K562 (cell line): ENCODE data around the gene PAQR7. TPM values are rescaled to one million over a fixed set of nuclear protein-coding genes. Genes with fewer than 3 reads are reported as not detected.

Experiments used
- CBX2 ChIP-seq: fragments of 200-600 bp; sonication (generic); IDR thresholded peaks from one replicate; pipeline ENCODE4 v1.6.1; 2012; ENCODE audit warnings: mild to moderate bottlenecking, low read length, inconsistent platforms; ENCODE audit not compliant: insufficient read depth, poor library complexity, severe bottlenecking
- CCAR2 ChIP-seq: fragments of 200-400 bp; formaldehyde crosslinking; IDR thresholded peaks from 2 replicates; pipeline ENCODE4 v1.6.1; 2017; ENCODE audit warnings: mild to moderate bottlenecking, low read depth, low read length
- CCNT2 ChIP-seq: IDR thresholded peaks from 2 replicates; pipeline ENCODE4 v1.6.1; 2011; ENCODE audit warnings: borderline replicate concordance, low read depth, mild to moderate bottlenecking, moderate library complexity, mixed read lengths, low read length; ENCODE audit not compliant: insufficient read length; ENCODE audit errors: extremely low read depth
- E2F8 ChIP-seq: fragments of 450-650 bp; IDR thresholded peaks from 2 replicates; pipeline ENCODE4 v1.7.1; 2018; ENCODE audit warnings: mild to moderate bottlenecking, low read depth; ENCODE audit not compliant: partially characterized antibody
- ETV6 ChIP-seq, 3 experiments: fragments of 150-350 bp in 1 of 3; sonication (generic) in 1 of 3; formaldehyde crosslinking in 1 of 3; IDR thresholded peaks; 2 replicates each; pipeline versions ENCODE4 v1.6.1 to v1.8.0; 2014 to 2022; ENCODE audit warnings: borderline replicate concordance in 2 of 3, low read depth in 2 of 3, antibody characterized with exemption in 1 of 3, low read length in 1 of 3, mild to moderate bottlenecking in 1 of 3, missing genetic modification reagents in 1 of 3
- HNRNPL ChIP-seq: fragments of 200-400 bp; formaldehyde crosslinking; IDR thresholded peaks from 2 replicates; pipeline ENCODE4 v1.6.1; 2017; ENCODE audit warnings: low read depth, mild to moderate bottlenecking, low read length
- KAT8 ChIP-seq: fragments of 450-650 bp; IDR thresholded peaks from 2 replicates; pipeline ENCODE4 v1.6.1; 2016; ENCODE audit warnings: low read depth, mild to moderate bottlenecking
- KLF10 ChIP-seq: fragments of 250-450 bp; sonication (Bioruptor Pico); IDR thresholded peaks from 2 replicates; pipeline ENCODE4 v1.6.1; 2021; ENCODE audit warnings: matching md5 sums
- MAFK ChIP-seq: IDR thresholded peaks from 2 replicates; pipeline ENCODE4 v1.6.1; 2011; ENCODE audit warnings: low read length, improper control_type of control experiment
- NR3C1 ChIP-seq: sonication (generic); formaldehyde crosslinking; IDR thresholded peaks from 2 replicates; pipeline ENCODE4 v1.8.1; 2022; ENCODE audit warnings: missing genetic modification reagents
- PHB2 ChIP-seq: fragments of 450-650 bp; IDR thresholded peaks from 2 replicates; pipeline ENCODE4 v1.6.1; 2017; ENCODE audit warnings: low read depth
- PHF20 ChIP-seq: fragments of 450-650 bp; IDR thresholded peaks from 2 replicates; pipeline ENCODE4 v1.6.1; 2018; ENCODE audit not compliant: partially characterized antibody
- PRPF4 ChIP-seq: fragments of 200-400 bp; formaldehyde crosslinking; IDR thresholded peaks from one replicate; pipeline ENCODE4 v1.6.1; 2017; ENCODE audit warnings: low read length, low read depth, mild to moderate bottlenecking; ENCODE audit not compliant: insufficient read depth, poor library complexity, severe bottlenecking
- PURB ChIP-seq: sonication (generic); formaldehyde crosslinking; IDR thresholded peaks from 2 replicates; pipeline ENCODE4 v1.9.0; 2021; ENCODE audit warnings: low read depth, mild to moderate bottlenecking, missing genetic modification reagents
- RBM39 ChIP-seq: fragments of 200-400 bp; formaldehyde crosslinking; optimal IDR thresholded peaks from 2 replicates; pipeline ENCODE3; 2018; ENCODE audit warnings: low read depth, low read length
- RUNX1 ChIP-seq: sonication (generic); IDR thresholded peaks from 2 replicates; pipeline ENCODE4 v1.6.1; 2016; ENCODE audit warnings: antibody characterized with exemption, low read depth
- SMAD1 ChIP-seq: fragments of 150-350 bp; IDR thresholded peaks from 2 replicates; pipeline ENCODE4 v1.6.1; 2014; ENCODE audit warnings: low read length, low read depth; ENCODE audit not compliant: partially characterized antibody
- SRSF1 ChIP-seq: fragments of 200-400 bp; formaldehyde crosslinking; IDR thresholded peaks from 2 replicates; pipeline ENCODE4 v1.6.1; 2017; ENCODE audit warnings: mild to moderate bottlenecking, low read depth, low read length, moderate library complexity
- ZNF165 ChIP-seq: fragments of 250-450 bp; sonication (Bioruptor Pico); IDR thresholded peaks from 2 replicates; pipeline ENCODE4 v1.4.0; 2020; ENCODE audit warnings: borderline replicate concordance
- ZNF696 ChIP-seq: fragments of 250-450 bp; sonication (Bioruptor Pico); conservative IDR thresholded peaks from 2 replicates; pipeline ENCODE4 v1.4.0; 2020; ENCODE audit warnings: mild to moderate bottlenecking, moderate library complexity
- polyA plus RNA-seq, 8 experiments: library from polyadenylated mRNA; depleted of rRNA in 4 of 8; stranded (reverse) in 5 of 8; unstranded in 3 of 8; fragments of >200 nt; fragmentation: Nextera tagmentation in 2 of 8; fragmentation: Illumina TruSeq in 1 of 8; extraction: Ambion mirVana in 2 of 8; extraction: Trizol in 1 of 8; gene quantifications; 2 replicates each; pipeline versions ENCODE4 v1.2.1 to v1.2.3, GENCODE V29; 2011 to 2014; ENCODE audit warnings: inconsistent platforms in 1 of 8, missing spikeins in 1 of 8
- total RNA-seq, 7 experiments: library from RNA; depleted of rRNA in 6 of 7; stranded (reverse); fragments of >200 nt in 6 of 7; fragmentation: Illumina TruSeq in 2 of 7; extraction: Trizol in 2 of 7; gene quantifications; 2 replicates each; pipeline versions ENCODE4 v1.2.1 to v1.2.3, GENCODE V29; 2011 to 2021; ENCODE audit warnings: low replicate concordance in 1 of 7
- TF ChIP-seq, protein P1 (sequence below): IDR thresholded peaks from 2 replicates; pipeline ENCODE4 v1.6.1; 2012; ENCODE audit warnings: low read depth, low read length, improper control_type of control experiment, borderline replicate concordance
- TF ChIP-seq, protein P2 (sequence below): fragments of 450-650 bp; IDR thresholded peaks from 2 replicates; pipeline ENCODE4 v1.6.1; 2016; ENCODE audit warnings: mild to moderate bottlenecking

Gene PAQR7
- total and polyA plus RNA-seq, 9 of the 15 experiments (the other 6 are each of a cell fraction or from before 2014, with no cell fraction given) = 1.1 to 5.2 (median 2.6) TPM

- TF ChIP-seq PURB = no peak
- no peak for TF ChIP-seq KLF10
- no peak for TF ChIP-seq SRSF1
- TF ChIP-seq PRPF4 = no peak
- no peak for TF ChIP-seq PHF20
- TF ChIP-seq PHB2 = no peak
- TF ChIP-seq ZNF165 = no peak
- TF ChIP-seq CCNT2 = peak; percentile 93
- TF ChIP-seq CBX2 = no peak
- TF ChIP-seq HNRNPL = peak; percentile 86
- TF ChIP-seq NR3C1 (CRISPR knock-in tag) = peak; percentile 97
- no peak for TF ChIP-seq KAT8
- TF ChIP-seq, protein P1, sequence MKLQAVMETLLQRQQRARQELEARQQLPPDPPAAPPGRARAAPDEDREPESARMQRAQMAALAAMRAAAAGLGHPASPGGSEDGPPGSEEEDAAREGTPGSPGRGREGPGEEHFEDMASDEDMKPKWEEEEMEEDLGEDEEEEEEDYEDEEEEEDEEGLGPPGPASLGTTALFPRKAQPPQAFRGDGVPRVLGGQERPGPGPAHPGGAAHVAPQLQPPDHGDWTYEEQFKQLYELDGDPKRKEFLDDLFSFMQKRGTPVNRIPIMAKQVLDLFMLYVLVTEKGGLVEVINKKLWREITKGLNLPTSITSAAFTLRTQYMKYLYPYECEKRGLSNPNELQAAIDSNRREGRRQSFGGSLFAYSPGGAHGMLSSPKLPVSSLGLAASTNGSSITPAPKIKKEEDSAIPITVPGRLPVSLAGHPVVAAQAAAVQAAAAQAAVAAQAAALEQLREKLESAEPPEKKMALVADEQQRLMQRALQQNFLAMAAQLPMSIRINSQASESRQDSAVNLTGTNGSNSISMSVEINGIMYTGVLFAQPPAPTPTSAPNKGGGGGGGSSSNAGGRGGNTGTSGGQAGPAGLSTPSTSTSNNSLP = no peak
- TF ChIP-seq, protein P2, sequence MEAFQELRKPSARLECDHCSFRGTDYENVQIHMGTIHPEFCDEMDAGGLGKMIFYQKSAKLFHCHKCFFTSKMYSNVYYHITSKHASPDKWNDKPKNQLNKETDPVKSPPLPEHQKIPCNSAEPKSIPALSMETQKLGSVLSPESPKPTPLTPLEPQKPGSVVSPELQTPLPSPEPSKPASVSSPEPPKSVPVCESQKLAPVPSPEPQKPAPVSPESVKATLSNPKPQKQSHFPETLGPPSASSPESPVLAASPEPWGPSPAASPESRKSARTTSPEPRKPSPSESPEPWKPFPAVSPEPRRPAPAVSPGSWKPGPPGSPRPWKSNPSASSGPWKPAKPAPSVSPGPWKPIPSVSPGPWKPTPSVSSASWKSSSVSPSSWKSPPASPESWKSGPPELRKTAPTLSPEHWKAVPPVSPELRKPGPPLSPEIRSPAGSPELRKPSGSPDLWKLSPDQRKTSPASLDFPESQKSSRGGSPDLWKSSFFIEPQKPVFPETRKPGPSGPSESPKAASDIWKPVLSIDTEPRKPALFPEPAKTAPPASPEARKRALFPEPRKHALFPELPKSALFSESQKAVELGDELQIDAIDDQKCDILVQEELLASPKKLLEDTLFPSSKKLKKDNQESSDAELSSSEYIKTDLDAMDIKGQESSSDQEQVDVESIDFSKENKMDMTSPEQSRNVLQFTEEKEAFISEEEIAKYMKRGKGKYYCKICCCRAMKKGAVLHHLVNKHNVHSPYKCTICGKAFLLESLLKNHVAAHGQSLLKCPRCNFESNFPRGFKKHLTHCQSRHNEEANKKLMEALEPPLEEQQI = no peak
- TF ChIP-seq E2F8 = no peak
- no peak for TF ChIP-seq RBM39
- TF ChIP-seq ETV6 (IDR thresholded peaks at IDR 0.05; ENCODE audit: borderline replicate concordance in 1 of 2, low read depth in 2 of 2, low read length in 1 of 2) = no peak
- TF ChIP-seq ETV6 (CRISPR knock-in tag; IDR thresholded peaks at IDR 0.05; ENCODE audit: borderline replicate concordance) = peak; percentile 93; the same call in 1 of the 2 replicates
- no peak for TF ChIP-seq MAFK
- TF ChIP-seq RUNX1 = no peak
- no peak for TF ChIP-seq SMAD1
- no peak for TF ChIP-seq ZNF696 (CRISPR knock-in tag)
- no peak for TF ChIP-seq CCAR2
Measured at GRCh38 chr1:25875154-25875855, at the start of gene PAQR7 (continued).
